PC-3 (cell line): ENCODE measurements around the gene SON. TPM values are rescaled to one million over a fixed set of nuclear protein-coding genes. Genes with fewer than 3 reads are reported as not detected.

Source experiments
- ATAC-seq: fragments of 200-7000 bp; cut with Tn5 transposase; 2 replicates; pipeline ENCODE4 v1.9.1; 2020; ENCODE audit warnings: mild to moderate bottlenecking, moderate library complexity
- BruUV-seq: library from RNA; stranded (reverse); fragments of 400-500 nt; replicated peaks from 2 replicates; lab custom pipeline; 2021; lab: Mats Ljungman, UMichigan
- CTCF ChIA-PET: fragments of 300-600 bp; sonication (Branson Sonifier 250); formaldehyde crosslinking; loops from one replicate; lab custom pipeline; 2022; ENCODE audit warnings: antibody characterized with exemption; lab: Charles Lee
- POLR2A ChIA-PET: fragments of 300-600 bp; sonication (Branson Sonifier 250); formaldehyde crosslinking; loops from one replicate; lab custom pipeline; 2022; ENCODE audit warnings: antibody characterized with exemption; ENCODE audit not compliant: unreplicated experiment; lab: Charles Lee
- DNase-seq: peaks from one replicate; pipeline ENCODE4 v3.0.0-alpha.2; 2015
- H2AFZ ChIP-seq: fragments of 300-600 bp; sonication (generic); 2 replicates; pipeline ENCODE4 v1.6.0; 2016; ENCODE audit warnings: antibody characterized with exemption, low read length
- H3F3A ChIP-seq: fragments of 300-600 bp; sonication (generic); one replicate; pipeline ENCODE4 v1.6.0; 2017; ENCODE audit warnings: antibody characterized with exemption, low read length, control low read depth, mild to moderate bottlenecking; ENCODE audit not compliant: unreplicated experiment
- H3K27ac ChIP-seq: fragments of 300-600 bp; sonication (generic); 2 replicates; pipeline ENCODE4 v1.5.1; 2016; ENCODE audit warnings: mild to moderate bottlenecking, low read length
- H3K27me3 ChIP-seq: fragments of 300-600 bp; sonication (generic); 2 replicates; pipeline ENCODE4 v1.6.1; 2016; ENCODE audit warnings: low read length, mixed read lengths
- H3K36me3 ChIP-seq: fragments of 300-600 bp; sonication (generic); 2 replicates; pipeline ENCODE4 v1.6.1; 2016; ENCODE audit warnings: low read depth, mixed run types, low read length, mixed read lengths
- H3K4me1 ChIP-seq: fragments of 300-600 bp; sonication (generic); 2 replicates; pipeline ENCODE4 v1.5.1; 2016; ENCODE audit warnings: low read length; ENCODE audit not compliant: insufficient read depth
- H3K4me2 ChIP-seq: fragments of 300-600 bp; sonication (generic); 2 replicates; pipeline ENCODE4 v1.6.0; 2016; ENCODE audit warnings: low read length
- H3K4me3 ChIP-seq: fragments of 300-600 bp; sonication (generic); 2 replicates; pipeline ENCODE4 v1.5.1; 2016; ENCODE audit warnings: mild to moderate bottlenecking, low read length, mixed read lengths
- H3K79me2 ChIP-seq: fragments of 300-600 bp; sonication (generic); 2 replicates; pipeline ENCODE4 v1.6.1; 2017; ENCODE audit warnings: low read length, mixed read lengths
- H3K9ac ChIP-seq: fragments of 300-600 bp; sonication (generic); 2 replicates; pipeline ENCODE4 v1.6.0; 2016; ENCODE audit warnings: mild to moderate bottlenecking, low read length
- H3K9me2 ChIP-seq: fragments of 300-600 bp; sonication (generic); replicated peaks from 2 replicates; pipeline ENCODE4 v1.6.1; 2016; ENCODE audit warnings: mixed run types, low read length, mixed read lengths
- H3K9me3 ChIP-seq: fragments of 300-600 bp; sonication (generic); 2 replicates; pipeline ENCODE4 v1.6.1; 2016; ENCODE audit warnings: low read length, mixed read lengths
- H4K20me1 ChIP-seq: fragments of 300-600 bp; sonication (generic); 2 replicates; pipeline ENCODE4 v1.6.1; 2016; ENCODE audit warnings: low read length, mixed read lengths
- EZH2 ChIP-seq: fragments of 300-600 bp; sonication (generic); IDR thresholded peaks from one replicate; pipeline ENCODE4 v1.6.1; 2017; ENCODE audit warnings: antibody characterized with exemption, mild to moderate bottlenecking, low read length; ENCODE audit not compliant: unreplicated experiment
- EZH2phosphoT487 ChIP-seq: fragments of 300-600 bp; sonication (generic); IDR thresholded peaks from 2 replicates; pipeline ENCODE4 v1.6.1; 2018; ENCODE audit warnings: mild to moderate bottlenecking, antibody characterized with exemption, low read length, borderline replicate concordance
- intact Hi-C: fragments of 100-400 bp; cut with micrococcal nuclease; formaldehyde crosslinking; loops from 2 replicates; pipeline ENCODE4 v1.9.0; 2023
- total RNA-seq: library from RNA; depleted of rRNA; stranded (reverse); fragments of >200 nt; gene quantifications from 2 replicates; pipeline ENCODE4 v1.2.3, GENCODE V29; 2014
- TF ChIP-seq, protein P1 (sequence below): fragments of 300-600 bp; sonication (generic); conservative IDR thresholded peaks from 2 replicates; pipeline ENCODE4 v1.5.1; 2017; ENCODE audit warnings: antibody characterized with exemption, low read depth, mild to moderate bottlenecking, low read length

Gene SON
- total RNA-seq, 1 experiment from 2014 or later: 373 TPM

DNA sequence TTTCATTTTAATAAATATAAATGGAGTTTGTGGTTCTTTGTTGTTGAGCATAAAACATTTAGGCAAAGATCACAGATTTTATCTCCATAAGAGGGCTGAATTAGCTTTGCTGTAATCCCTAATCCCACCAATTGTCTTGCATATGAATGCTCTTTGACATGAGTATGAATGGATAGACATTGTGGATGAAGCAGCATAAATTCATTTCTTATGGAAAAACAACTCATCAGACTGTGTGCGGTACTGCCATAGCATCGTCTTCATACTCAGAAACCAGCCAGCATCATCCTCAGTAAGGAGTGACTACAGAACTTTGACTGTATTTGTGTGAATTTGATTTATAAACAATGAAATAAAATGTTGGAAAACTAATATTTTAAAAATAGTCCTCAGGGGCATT is 19.6 kb downstream of the SON start:
- TF ChIP-seq EZH2: no peak
- TF ChIP-seq EZH2phosphoT487: no peak
- TF ChIP-seq, protein P1, sequence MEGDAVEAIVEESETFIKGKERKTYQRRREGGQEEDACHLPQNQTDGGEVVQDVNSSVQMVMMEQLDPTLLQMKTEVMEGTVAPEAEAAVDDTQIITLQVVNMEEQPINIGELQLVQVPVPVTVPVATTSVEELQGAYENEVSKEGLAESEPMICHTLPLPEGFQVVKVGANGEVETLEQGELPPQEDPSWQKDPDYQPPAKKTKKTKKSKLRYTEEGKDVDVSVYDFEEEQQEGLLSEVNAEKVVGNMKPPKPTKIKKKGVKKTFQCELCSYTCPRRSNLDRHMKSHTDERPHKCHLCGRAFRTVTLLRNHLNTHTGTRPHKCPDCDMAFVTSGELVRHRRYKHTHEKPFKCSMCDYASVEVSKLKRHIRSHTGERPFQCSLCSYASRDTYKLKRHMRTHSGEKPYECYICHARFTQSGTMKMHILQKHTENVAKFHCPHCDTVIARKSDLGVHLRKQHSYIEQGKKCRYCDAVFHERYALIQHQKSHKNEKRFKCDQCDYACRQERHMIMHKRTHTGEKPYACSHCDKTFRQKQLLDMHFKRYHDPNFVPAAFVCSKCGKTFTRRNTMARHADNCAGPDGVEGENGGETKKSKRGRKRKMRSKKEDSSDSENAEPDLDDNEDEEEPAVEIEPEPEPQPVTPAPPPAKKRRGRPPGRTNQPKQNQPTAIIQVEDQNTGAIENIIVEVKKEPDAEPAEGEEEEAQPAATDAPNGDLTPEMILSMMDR: no peak
- DNase-seq (no peak), ATAC-seq (no peak)
- H3K4me1 ChIP-seq: no peaks in the 10 kb centered on the region
- intact Hi-C loops: no loop called here
- no peak overlapping the region for H3K4me3 ChIP-seq
- H3K4me2 ChIP-seq: no peak overlapping the region
- no peak overlapping the region for H2AFZ ChIP-seq
- no peak overlapping the region for H3K27ac ChIP-seq
- peaks cover 50% of the 10 kb centered on the region for H4K20me1 ChIP-seq
- H3K9me3 ChIP-seq: no peaks in the 10 kb centered on the region
- ChIA-PET POLR2A (interaction anchor here (0.7 kb wide), 1 partner anchor 82 kb away, joined by 4 read pairs; no protein-coding TSS in a partner anchor), CTCF (no interaction called here)
- peaks cover 69% of the 10 kb centered on the region for H3K79me2 ChIP-seq
- no TSS peak for BruUV-seq
- H3K9ac ChIP-seq: no peak overlapping the region
- no peaks in the 10 kb centered on the region for H3K27me3 ChIP-seq
- peaks cover 75% of the 10 kb centered on the region for H3K36me3 ChIP-seq
- no peaks in the 10 kb centered on the region for H3F3A ChIP-seq
- H3K9me2 ChIP-seq: no peaks in the 10 kb centered on the region

DNA sequence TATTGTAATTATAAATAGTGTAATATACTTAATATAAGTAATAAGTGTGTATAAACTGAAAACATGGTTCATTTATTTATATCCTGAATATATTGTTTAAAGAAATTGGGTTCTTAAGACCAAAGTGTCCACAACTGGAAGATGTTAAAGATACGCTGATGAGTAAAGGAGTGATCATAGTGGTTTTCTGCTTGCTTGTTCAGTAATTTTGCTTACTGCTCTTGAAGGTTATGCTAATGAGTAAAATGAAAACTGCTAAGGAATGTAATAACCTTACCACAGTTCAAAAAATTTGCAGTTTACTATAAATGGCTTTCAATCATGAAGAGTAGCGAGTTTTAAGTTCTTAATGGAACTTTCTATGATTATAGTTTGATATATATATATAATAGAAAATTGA is 23.7 kb downstream of the SON start:
- Histone ChIP-seq H3F3A (no peaks in the 10 kb centered on the region), H3K27ac (no peak overlapping the region), H2AFZ (no peak overlapping the region), H3K9ac (no peak overlapping the region), H3K36me3 (peaks cover 72% of the 10 kb centered on the region), H4K20me1 (peaks cover 18% of the 10 kb centered on the region), H3K27me3 (no peaks in the 10 kb centered on the region), H3K4me2 (no peak overlapping the region), H3K9me3 (no peaks in the 10 kb centered on the region), H3K4me3 (no peak overlapping the region), H3K9me2 (no peaks in the 10 kb centered on the region), H3K79me2 (peaks cover 35% of the 10 kb centered on the region), H3K4me1 (no peaks in the 10 kb centered on the region)
- ATAC-seq: no peak
- TF ChIP-seq EZH2 (no peak), EZH2phosphoT487 (no peak)
- TF ChIP-seq, protein P1: no peak
- CTCF ChIA-PET: no interaction called here
- POLR2A ChIA-PET: no interaction called here
- BruUV-seq: no TSS peak
- DNase-seq: no peak
- intact Hi-C loops: no loop called here

DNA sequence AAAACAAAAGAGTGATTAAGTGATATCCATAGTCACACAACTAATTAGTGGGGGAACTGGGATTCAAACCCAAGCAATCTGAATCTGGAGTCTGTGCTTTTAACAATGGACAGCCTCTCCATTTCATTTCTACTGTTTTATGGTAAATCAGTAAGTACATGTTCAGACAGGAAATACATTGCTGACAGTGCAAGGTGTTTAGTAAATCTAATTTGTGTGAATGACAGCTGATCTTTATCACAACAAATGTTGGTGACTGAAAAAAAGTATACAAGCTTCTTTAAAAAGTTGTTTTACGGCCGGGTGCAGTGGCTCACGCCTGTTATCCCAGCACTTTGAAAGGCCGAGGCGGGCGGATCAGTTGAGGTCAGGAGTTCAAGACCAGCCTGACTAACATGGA is 25.1 kb downstream of the SON start:
- no peaks in the 10 kb centered on the region for H3K9me2 ChIP-seq
- peaks cover 11% of the 10 kb centered on the region; the same call in 1 of the 2 replicates for H4K20me1 ChIP-seq
- H3K27me3 ChIP-seq: no peaks in the 10 kb centered on the region
- POLR2A ChIA-PET: interaction anchor here (0.6 to 0.7 kb wide), 2 partner anchors 13 to 1591 kb away, joined by 5 to 8 read pairs; no protein-coding TSS in a partner anchor
- no peak overlapping the region for H3K4me2 ChIP-seq
- H3K27ac ChIP-seq: no peak overlapping the region
- intact Hi-C loops: no loop called here
- peaks cover 71% of the 10 kb centered on the region for H3K36me3 ChIP-seq
- BruUV-seq: no TSS peak
- ATAC-seq (no peak), DNase-seq (no peak)
- H2AFZ ChIP-seq: no peak overlapping the region
- H3K4me1 ChIP-seq: no peaks in the 10 kb centered on the region
- CTCF ChIA-PET: interaction anchor here (0.6 kb wide), 1 partner anchor 24 kb away, joined by 3 read pairs; no protein-coding TSS in a partner anchor
- peaks cover 25% of the 10 kb centered on the region for H3K79me2 ChIP-seq
- H3K9me3 ChIP-seq: no peaks in the 10 kb centered on the region
- H3K4me3 ChIP-seq: no peak overlapping the region
- TF ChIP-seq, protein P1: no peak
- TF ChIP-seq EZH2phosphoT487 (no peak), EZH2 (no peak)
- no peaks in the 10 kb centered on the region for H3F3A ChIP-seq
- no peak overlapping the region for H3K9ac ChIP-seq
